ENCODE results near the gene MISP.

Gene MISP

DNA sequence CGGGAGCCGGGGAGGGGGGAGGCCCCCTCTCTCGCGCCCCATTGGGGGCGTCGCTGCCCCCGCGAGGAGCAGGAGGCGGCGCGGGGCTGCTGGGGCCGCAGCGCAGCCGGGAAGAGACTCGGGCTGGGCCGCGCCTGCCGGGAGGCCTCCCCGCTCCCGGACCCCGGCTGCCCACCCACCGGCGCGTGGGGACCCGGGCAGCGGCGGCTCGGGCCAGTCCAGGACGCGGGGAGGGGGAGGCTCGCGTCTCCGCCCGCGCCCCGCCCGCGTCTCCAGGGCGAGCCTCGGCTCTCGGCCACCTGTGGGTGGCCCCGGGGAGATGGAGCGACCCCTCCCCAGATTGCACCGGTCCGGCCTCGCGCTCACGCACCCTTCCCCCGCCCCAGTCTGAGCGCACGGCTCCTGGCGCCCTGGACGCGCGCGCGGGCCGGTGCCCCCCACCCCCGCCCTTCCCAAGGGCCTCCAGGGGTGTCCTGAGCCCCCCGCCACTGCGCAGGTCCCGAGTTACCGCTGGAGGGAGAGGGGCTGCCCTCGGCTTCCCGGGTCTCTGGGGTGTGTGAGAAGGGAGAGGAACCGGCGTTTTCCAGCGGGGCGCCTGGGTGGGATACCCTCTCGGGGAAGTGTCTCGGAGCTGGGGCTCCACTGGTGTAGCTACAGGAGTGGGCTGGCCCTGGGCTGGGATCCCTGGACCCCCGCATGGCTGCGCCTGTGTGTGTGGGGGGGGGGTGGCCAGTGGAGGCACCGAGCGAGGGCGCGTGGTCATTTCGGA is 41.5 kb upstream of the MISP start:
- peak overlapping the region; percentile 64 for H3K4me3 ChIP-seq (ENCODE audit: low read depth, low read length)
- in situ Hi-C loops (cut with HindIII; ENCODE audit: low sequenced_read_pairs) = no loop called here
- TF ChIP-seq, protein P1, sequence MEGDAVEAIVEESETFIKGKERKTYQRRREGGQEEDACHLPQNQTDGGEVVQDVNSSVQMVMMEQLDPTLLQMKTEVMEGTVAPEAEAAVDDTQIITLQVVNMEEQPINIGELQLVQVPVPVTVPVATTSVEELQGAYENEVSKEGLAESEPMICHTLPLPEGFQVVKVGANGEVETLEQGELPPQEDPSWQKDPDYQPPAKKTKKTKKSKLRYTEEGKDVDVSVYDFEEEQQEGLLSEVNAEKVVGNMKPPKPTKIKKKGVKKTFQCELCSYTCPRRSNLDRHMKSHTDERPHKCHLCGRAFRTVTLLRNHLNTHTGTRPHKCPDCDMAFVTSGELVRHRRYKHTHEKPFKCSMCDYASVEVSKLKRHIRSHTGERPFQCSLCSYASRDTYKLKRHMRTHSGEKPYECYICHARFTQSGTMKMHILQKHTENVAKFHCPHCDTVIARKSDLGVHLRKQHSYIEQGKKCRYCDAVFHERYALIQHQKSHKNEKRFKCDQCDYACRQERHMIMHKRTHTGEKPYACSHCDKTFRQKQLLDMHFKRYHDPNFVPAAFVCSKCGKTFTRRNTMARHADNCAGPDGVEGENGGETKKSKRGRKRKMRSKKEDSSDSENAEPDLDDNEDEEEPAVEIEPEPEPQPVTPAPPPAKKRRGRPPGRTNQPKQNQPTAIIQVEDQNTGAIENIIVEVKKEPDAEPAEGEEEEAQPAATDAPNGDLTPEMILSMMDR (IDR thresholded peaks at IDR 0.05; ENCODE audit: low read depth, low read length, missing control alignments) = no peak
- DNase-seq (ENCODE audit: low read depth) = no peak

DNA sequence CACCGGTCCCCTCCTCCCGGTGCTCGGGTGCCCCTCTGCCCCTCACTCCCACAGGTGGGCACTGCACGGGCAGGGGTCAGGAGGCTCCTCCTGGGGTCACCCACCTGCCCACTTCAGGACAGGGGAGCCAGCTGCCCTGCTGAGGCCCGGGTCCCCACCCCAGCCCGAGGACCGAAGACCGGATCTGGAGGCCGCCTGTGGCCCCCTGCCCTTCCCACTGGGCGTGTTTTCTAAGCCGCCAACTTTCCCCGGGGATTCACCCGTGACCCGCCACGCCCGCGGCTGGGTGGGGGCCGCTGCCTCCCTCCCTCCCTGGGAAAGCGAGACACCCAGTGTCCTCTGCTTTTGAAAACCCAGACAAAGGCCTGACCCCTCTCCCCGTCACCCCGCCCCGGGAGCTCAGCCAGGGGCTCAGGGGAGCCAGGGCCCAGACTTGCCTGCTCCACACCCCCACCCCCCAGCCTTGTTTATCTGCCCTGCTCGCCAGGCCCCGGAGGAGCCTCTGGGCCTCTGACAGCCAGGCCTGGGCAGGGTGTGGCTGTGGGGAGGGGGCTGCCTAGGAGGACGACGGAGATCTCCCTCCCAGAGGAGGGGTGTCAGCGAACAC is 40.8 kb upstream of the MISP start:
- in situ Hi-C loops (cut with HindIII; ENCODE audit: low sequenced_read_pairs) = no loop called here
- TF ChIP-seq, protein P1 (IDR thresholded peaks at IDR 0.05; ENCODE audit: low read depth, low read length, missing control alignments) = no peak
- no peak for DNase-seq (ENCODE audit: low read depth)
- H3K4me3 ChIP-seq (ENCODE audit: low read depth, low read length) = peak overlapping the region; percentile 64

DNA sequence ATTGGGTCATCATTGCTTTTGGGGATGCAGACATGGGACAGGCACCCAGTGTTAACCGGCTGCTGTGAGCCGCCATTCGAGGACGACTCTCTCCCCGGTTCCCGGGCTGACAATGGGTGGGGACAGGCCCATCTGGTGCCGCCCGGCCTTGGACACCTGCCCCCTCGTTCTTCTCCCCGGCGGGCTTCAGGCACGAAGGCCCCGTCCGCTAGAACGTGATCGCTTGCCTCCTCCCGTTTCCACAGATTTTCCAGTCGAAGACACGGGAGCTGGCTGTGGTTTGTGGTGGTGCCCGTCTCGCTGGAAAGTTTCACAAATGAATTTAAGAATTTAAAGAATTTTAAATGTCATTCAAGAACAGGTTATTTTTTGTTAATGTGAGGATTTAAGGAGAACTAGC is 40.1 kb upstream of the MISP start:
- peak overlapping the region; percentile 64 for H3K4me3 ChIP-seq (ENCODE audit: low read depth, low read length)

DNA sequence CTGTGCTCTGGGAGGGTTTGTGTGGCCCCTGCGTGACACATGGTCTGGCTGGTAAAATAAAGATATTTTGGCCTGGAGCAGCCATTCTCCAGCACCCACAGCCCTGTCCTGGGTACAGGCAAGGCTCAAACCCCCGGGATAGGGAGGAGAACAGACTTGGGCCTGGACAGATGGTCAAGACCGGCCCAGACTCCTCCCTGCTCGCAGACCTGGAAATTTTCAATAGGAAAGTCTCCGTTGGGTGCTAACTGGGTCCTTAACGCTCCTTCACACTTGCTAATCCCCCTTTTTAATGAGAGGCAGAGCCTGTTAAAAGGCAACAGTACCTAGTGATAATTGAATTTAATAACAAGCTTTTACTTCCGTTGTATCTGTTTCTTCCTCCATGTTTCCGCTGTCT is 39.7 kb upstream of the MISP start:
- in situ Hi-C loops (cut with HindIII; ENCODE audit: low sequenced_read_pairs) = no loop called here
- H3K4me3 ChIP-seq (ENCODE audit: low read depth, low read length) = no peak overlapping the region
- DNase-seq (ENCODE audit: low read depth) = no peak
- TF ChIP-seq, protein P1 (IDR thresholded peaks at IDR 0.05; ENCODE audit: low read depth, low read length, missing control alignments) = no peak

More for the DNA sequence above, 40.1 kb upstream of the MISP start:
- TF ChIP-seq, protein P1 (IDR thresholded peaks at IDR 0.05; ENCODE audit: low read depth, low read length, missing control alignments) = no peak
- in situ Hi-C loops (cut with HindIII; ENCODE audit: low sequenced_read_pairs) = no loop called here
- peak; percentile 61 for DNase-seq (ENCODE audit: low read depth)

DNA sequence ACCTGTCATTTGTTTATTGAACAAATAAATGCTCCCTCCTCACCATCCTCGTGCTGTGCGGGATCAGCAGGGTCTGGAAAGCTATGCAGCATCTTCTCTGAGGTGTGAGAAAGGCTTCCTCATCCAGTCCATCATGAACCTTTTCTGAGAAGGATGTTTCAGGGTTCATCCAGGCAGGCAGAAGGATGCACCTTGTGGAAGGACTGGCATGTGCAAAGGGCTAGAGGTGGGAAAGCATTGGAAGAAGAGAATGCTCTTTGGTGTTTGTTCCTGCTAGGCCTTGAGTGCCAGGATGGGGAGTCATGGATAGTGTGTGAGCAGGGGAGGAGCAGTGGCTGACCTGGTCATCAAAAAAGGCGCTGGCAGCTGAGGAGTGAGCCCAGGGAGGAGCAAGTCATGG is 35.6 kb upstream of the MISP start:
- in situ Hi-C loops (cut with HindIII; ENCODE audit: low sequenced_read_pairs) = no loop called here
- TF ChIP-seq, protein P1 (IDR thresholded peaks at IDR 0.05; ENCODE audit: low read depth, low read length, missing control alignments) = no peak
- H3K4me3 ChIP-seq (ENCODE audit: low read depth, low read length) = no peak overlapping the region
- DNase-seq (ENCODE audit: low read depth) = no peak

- in situ Hi-C loops (cut with HindIII; ENCODE audit: low sequenced_read_pairs) = no loop called here
- H3K4me3 ChIP-seq (ENCODE audit: low read depth, low read length) = no peak overlapping the region
- TF ChIP-seq, protein P1 (IDR thresholded peaks at IDR 0.05; ENCODE audit: low read depth, low read length, missing control alignments) = no peak
- no peak for DNase-seq (ENCODE audit: low read depth)
Observed at GRCh38 chr19:718251-718951, 32.5 kb upstream of the MISP start.
